ENCODE measurements around the gene IFI35. TPM values are rescaled to one million over a fixed set of nuclear protein-coding genes. Genes with fewer than 3 reads are reported as not detected.
A peak's percentile ranks its signal among the peaks of the same experiment; 100 is the strongest.

IFI35 gene
- total and polyA plus RNA-seq, 9 of the 15 experiments (the other 6 are each of a cell fraction or from before 2014, with no cell fraction given) = 4.4 to 13.1 (median 10.2) TPM

DNA sequence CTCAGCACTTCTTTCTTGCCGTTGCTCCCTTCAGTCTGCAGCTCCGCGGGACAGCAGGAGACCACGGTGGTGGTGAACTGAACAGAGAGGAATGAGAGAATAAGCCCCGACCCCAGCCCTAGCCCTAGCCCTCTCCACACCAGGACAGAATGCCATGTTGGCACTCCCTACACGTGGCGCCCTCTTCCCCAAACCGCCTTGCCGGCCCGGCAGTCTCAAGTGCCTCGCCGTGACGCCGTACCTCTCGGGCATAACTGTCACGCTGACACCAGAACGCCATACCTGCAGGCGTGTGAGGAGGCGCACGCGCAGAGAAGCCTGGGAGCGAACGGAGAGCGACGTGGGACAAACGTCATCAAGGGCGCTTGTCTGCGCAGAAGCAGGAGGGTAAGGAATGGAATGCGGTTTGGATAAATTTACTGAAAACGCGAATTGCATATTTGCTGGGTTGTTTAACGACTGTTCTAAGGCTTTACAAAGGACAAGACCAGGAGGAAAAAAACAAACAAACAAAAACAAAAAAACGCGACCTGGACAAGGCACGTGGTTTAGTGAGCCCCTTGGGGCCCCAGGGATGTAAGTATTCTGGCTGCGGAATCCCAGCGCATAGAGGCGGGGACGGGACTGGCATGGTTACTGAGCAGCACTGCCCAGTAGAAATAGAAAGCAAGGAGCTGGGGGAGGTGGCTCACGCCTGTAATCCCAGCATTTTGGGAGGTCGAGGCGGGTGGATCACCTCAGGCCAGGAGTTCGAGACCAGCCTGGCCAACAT, 42.2 kb upstream of the IFI35 start, which contains the start of gene AARSD1 (continued):
- TF ChIP-seq, protein P1, sequence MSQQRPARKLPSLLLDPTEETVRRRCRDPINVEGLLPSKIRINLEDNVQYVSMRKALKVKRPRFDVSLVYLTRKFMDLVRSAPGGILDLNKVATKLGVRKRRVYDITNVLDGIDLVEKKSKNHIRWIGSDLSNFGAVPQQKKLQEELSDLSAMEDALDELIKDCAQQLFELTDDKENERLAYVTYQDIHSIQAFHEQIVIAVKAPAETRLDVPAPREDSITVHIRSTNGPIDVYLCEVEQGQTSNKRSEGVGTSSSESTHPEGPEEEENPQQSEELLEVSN (IDR thresholded peaks at IDR 0.05; ENCODE audit: borderline replicate concordance in 1 of 2, extremely low read depth in 1 of 2, insufficient read depth in 1 of 2, insufficient read length in 1 of 2, low read depth in 1 of 2, low read length in 1 of 2, poor library complexity in 1 of 2, severe bottlenecking in 1 of 2) = peak; percentile 73 to 87
- TF ChIP-seq BRD4 (IDR thresholded peaks at IDR 0.05) (no peak), ELF4 (CRISPR knock-in tag; IDR thresholded peaks at IDR 0.05) (no peak), SP2 (IDR thresholded peaks at IDR 0.05; ENCODE audit: extremely low read depth, low read depth, low read length, poor library complexity, severe bottlenecking) (no peak), ZKSCAN3 (CRISPR knock-in tag; IDR thresholded peaks at IDR 0.05) (no peak), RHOXF2B (CRISPR knock-in tag; conservative IDR thresholded peaks at IDR 0.05) (no peak), NEUROD1 (IDR thresholded peaks at IDR 0.05; ENCODE audit: borderline replicate concordance, low read depth, low read length, partially characterized antibody) (no peak), ZNF175 (CRISPR knock-in tag; IDR thresholded peaks at IDR 0.05; ENCODE audit: low read depth) (0 out of 2 replicates have a peak, but pooled peaks have one; percentile 4), ZNF212 (CRISPR knock-in tag; IDR thresholded peaks at IDR 0.05) (no peak), CHD1 (IDR thresholded peaks at IDR 0.05; ENCODE audit: low read length) (no peak), KDM5B (IDR thresholded peaks at IDR 0.05; ENCODE audit: insufficient replicate concordance, low read depth, low read length) (peak; percentile 80), ZEB2 (IDR thresholded peaks at IDR 0.05) (no peak), CBFB (CRISPR knock-in tag; IDR thresholded peaks at IDR 0.05) (peak; percentile 52; the same call in 1 of the 2 replicates), HMG20A (CRISPR knock-in tag; conservative IDR thresholded peaks at IDR 0.05) (no peak), MYC (IDR thresholded peaks at IDR 0.05; ENCODE audit: low read depth, low read length) (peak; percentile 90), MYC (CRISPR knock-in tag; IDR thresholded peaks at IDR 0.05; ENCODE audit: borderline replicate concordance, low read depth) (no peak), U2AF2 (optimal IDR thresholded peaks at IDR 0.05; ENCODE audit: low read depth, low read length) (no peak)
- TF ChIP-seq, protein P2, sequence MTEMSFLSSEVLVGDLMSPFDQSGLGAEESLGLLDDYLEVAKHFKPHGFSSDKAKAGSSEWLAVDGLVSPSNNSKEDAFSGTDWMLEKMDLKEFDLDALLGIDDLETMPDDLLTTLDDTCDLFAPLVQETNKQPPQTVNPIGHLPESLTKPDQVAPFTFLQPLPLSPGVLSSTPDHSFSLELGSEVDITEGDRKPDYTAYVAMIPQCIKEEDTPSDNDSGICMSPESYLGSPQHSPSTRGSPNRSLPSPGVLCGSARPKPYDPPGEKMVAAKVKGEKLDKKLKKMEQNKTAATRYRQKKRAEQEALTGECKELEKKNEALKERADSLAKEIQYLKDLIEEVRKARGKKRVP (CRISPR knock-in tag; IDR thresholded peaks at IDR 0.05) = no peak
